Esophagus muscularis mucosa (tissue), 4 donors: Measurements from ENCODE around the gene COBL. TPM values are rescaled to one million over a fixed set of nuclear protein-coding genes. Genes with fewer than 3 reads are reported as not detected.
A peak's percentile ranks its signal among the peaks of the same experiment; 100 is the strongest.

ENCODE experiments used
- DNase-seq: peaks from one replicate; pipeline ENCODE4 v3.0.0-alpha.2; 2017; ENCODE audit errors: extremely low spot score
- H3K27ac ChIP-seq, 4 donors: fragments of 200-600 bp; sonication (generic); replicated peaks in 1 of 4; 1 replicate in 3 of 4; 2 replicates in 1 of 4; pipeline ENCODE4 v1.5.1; 2016 to 2019; ENCODE audit warnings: mild to moderate bottlenecking in 1 of 4
- H3K27me3 ChIP-seq, 4 donors: fragments of 200-600 bp; sonication (generic); one replicate each; pipeline versions ENCODE4 v1.5.1 to v1.6.0; 2016 to 2019
- H3K36me3 ChIP-seq, 4 donors: fragments of 200-600 bp; sonication (generic); one replicate each; pipeline ENCODE4 v1.5.1; 2016 to 2019
- H3K4me1 ChIP-seq, 4 donors: fragments of 200-600 bp; sonication (generic); one replicate each; pipeline ENCODE4 v1.5.1; 2016 to 2019
- H3K4me3 ChIP-seq, 4 donors: fragments of 200-600 bp; sonication (generic); 1 replicate in 2 of 4; 2 replicates in 2 of 4; pipeline ENCODE4 v1.5.1; 2016 to 2019; ENCODE audit warnings: mild to moderate bottlenecking in 4 of 4, moderate library complexity in 1 of 4
- H3K9me3 ChIP-seq, 4 donors: fragments of 200-600 bp; sonication (generic); 1 replicate in 3 of 4; 2 replicates in 1 of 4; pipeline ENCODE4 v1.5.1; 2016 to 2019
- CTCF ChIP-seq, 3 experiments: fragments of 200-600 bp in 2 of 3; fragments of 450-650 bp in 1 of 3; sonication (generic) in 2 of 3; IDR thresholded peaks; one replicate each; pipeline ENCODE4 v1.5.1; 2017 to 2019; ENCODE audit warnings: antibody characterized with exemption in 3 of 3, mild to moderate bottlenecking in 2 of 3, moderate library complexity in 1 of 3
- EP300 ChIP-seq: sonication (generic); formaldehyde crosslinking; IDR thresholded peaks from one replicate; pipeline ENCODE4 v1.6.1; 2017; ENCODE audit warnings: antibody characterized with exemption
- POLR2A ChIP-seq: fragments of 450-650 bp; IDR thresholded peaks from one replicate; pipeline ENCODE4 v1.6.1; 2017; ENCODE audit warnings: antibody characterized with exemption, moderate library complexity, mild to moderate bottlenecking, low read depth
- POLR2AphosphoS5 ChIP-seq, 2 donors: sonication (generic); formaldehyde crosslinking; IDR thresholded peaks; one replicate each; pipeline ENCODE4 v1.6.1; 2017; ENCODE audit warnings: antibody characterized with exemption in 2 of 2
- WGBS: methylation state at CpG from one replicate; pipeline ENCODE4 v1.1.5; 2018; 5-methylcytosine and 5-hydroxymethylcytosine counted together
- intact Hi-C: fragments of 100-400 bp; cut with DNase I; formaldehyde crosslinking; loops from one replicate; pipeline ENCODE4 v1.15.1; 2023
- total RNA-seq, 4 donors: library from RNA; depleted of rRNA; stranded (reverse); fragments of >200 nt; gene quantifications; one replicate each; pipeline versions ENCODE4 v1.1.0 to v1.2.1, GENCODE V29; 2016

Gene COBL
- total RNA-seq, 4 donors from 2014 or later, result 29.8 to 51.4 (median 45.9) TPM

- 81% methylated on average over 22 of the region's 22 CpGs for WGBS
- intact Hi-C loops, result no loop called here
- H3K27ac ChIP-seq, result peak overlapping the region in 1 of 4 donors; percentile 34
- H3K4me3 ChIP-seq, result no peak overlapping the region
- H3K4me1 ChIP-seq, result peaks cover 0 to 13% (median 6%) of the 10 kb centered on the region in 4 donors
- H3K27me3 ChIP-seq, result no peaks in the 10 kb centered on the region
- no peaks in the 10 kb centered on the region for H3K9me3 ChIP-seq
- H3K36me3 ChIP-seq, result peaks cover 0 to 9% (median 0%) of the 10 kb centered on the region in 4 donors
- TF ChIP-seq POLR2A, result no peak
- TF ChIP-seq EP300, result no peak
- TF ChIP-seq POLR2AphosphoS5 (IDR thresholded peaks at IDR 0.05), result no peak
- no peak for TF ChIP-seq CTCF (IDR thresholded peaks at IDR 0.05)
- DNase-seq, result no peak
Observed at GRCh38 chr7:51019891-51020870, 296.4 kb downstream of the COBL start.

GRCh38 chr7:51019191-51019844 lies 297.3 kb downstream of the COBL start:
- WGBS, result 89% methylated on average over 7 of the region's 7 CpGs
- H3K9me3 ChIP-seq, result no peaks in the 10 kb centered on the region
- H3K4me3 ChIP-seq, result no peak overlapping the region
- peaks cover 0 to under 1% (median 0%) of the 10 kb centered on the region in 4 donors for H3K36me3 ChIP-seq
- TF ChIP-seq POLR2AphosphoS5 (IDR thresholded peaks at IDR 0.05), result no peak
- TF ChIP-seq CTCF (IDR thresholded peaks at IDR 0.05), result no peak
- TF ChIP-seq POLR2A, result no peak
- TF ChIP-seq EP300, result no peak
- H3K27ac ChIP-seq, result no peak overlapping the region
- H3K27me3 ChIP-seq, result no peaks in the 10 kb centered on the region
- DNase-seq, result peak; percentile 34
- intact Hi-C loops, result no loop called here
- peaks cover 0 to 13% (median 6%) of the 10 kb centered on the region in 4 donors for H3K4me1 ChIP-seq

- Histone ChIP-seq H3K27me3 (no peaks in the 10 kb centered on the region), H3K4me3 (no peak overlapping the region), H3K27ac (no peak overlapping the region), H3K36me3 (no peaks in the 10 kb centered on the region), H3K9me3 (no peaks in the 10 kb centered on the region), H3K4me1 (peaks cover 0 to 13% (median 6%) of the 10 kb centered on the region in 4 donors)
- TF ChIP-seq POLR2AphosphoS5 (IDR thresholded peaks at IDR 0.05), result no peak
- no peak for TF ChIP-seq POLR2A
- no peak for TF ChIP-seq EP300
- no peak for TF ChIP-seq CTCF (IDR thresholded peaks at IDR 0.05)
- DNase-seq, result peak; percentile 83
- intact Hi-C loops, result no loop called here
- 94% methylated on average over 16 of the region's 16 CpGs for WGBS
Observed at GRCh38 chr7:51017576-51018535, 298.8 kb downstream of the COBL start.

GRCh38 chr7:51016546-51016945 lies 300.1 kb downstream of the COBL start:
- Histone ChIP-seq H3K4me3 (no peak overlapping the region), H3K36me3 (no peaks in the 10 kb centered on the region), H3K27ac (no peak overlapping the region), H3K4me1 (peaks cover 0 to 13% (median 6%) of the 10 kb centered on the region in 4 donors), H3K9me3 (no peaks in the 10 kb centered on the region), H3K27me3 (no peaks in the 10 kb centered on the region)
- intact Hi-C loops, result no loop called here
- TF ChIP-seq CTCF (IDR thresholded peaks at IDR 0.05) (no peak), EP300 (no peak), POLR2A (no peak), POLR2AphosphoS5 (IDR thresholded peaks at IDR 0.05) (no peak)
- DNase-seq, result peak; percentile 90
- 90% methylated on average over 9 of the region's 9 CpGs for WGBS
